GM12872 (cell line): ENCODE measurements around the gene PTGDR2.

Experiments
- TF ChIP-seq, protein P1 (sequence below): IDR thresholded peaks from 3 replicates; pipeline ENCODE4 v1.5.1; 2011; ENCODE audit warnings: low read depth, mild to moderate bottlenecking, low read length, moderate library complexity; ENCODE audit not compliant: insufficient read depth

PTGDR2 gene

DNA sequence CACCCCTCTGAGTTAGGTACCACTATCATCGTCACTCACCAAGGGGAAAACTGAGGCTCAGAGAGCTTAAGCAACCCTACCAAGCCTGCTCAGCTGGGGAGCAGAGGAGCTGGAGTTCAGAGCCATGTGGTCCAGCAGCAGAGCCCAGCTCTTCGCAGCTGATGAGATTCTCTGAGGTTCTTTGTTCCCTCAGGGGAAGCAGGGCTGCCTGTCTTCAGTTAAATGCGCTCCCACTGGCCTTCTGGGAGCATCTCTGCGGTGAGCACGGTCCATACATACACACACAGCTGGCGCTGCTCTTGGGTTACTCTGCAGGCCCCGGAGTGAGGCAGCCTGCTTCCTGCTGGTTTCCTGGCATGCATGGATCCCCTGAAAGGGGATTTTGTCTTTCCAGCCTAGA, 5.2 kb upstream of the PTGDR2 start:
- TF ChIP-seq, protein P1, sequence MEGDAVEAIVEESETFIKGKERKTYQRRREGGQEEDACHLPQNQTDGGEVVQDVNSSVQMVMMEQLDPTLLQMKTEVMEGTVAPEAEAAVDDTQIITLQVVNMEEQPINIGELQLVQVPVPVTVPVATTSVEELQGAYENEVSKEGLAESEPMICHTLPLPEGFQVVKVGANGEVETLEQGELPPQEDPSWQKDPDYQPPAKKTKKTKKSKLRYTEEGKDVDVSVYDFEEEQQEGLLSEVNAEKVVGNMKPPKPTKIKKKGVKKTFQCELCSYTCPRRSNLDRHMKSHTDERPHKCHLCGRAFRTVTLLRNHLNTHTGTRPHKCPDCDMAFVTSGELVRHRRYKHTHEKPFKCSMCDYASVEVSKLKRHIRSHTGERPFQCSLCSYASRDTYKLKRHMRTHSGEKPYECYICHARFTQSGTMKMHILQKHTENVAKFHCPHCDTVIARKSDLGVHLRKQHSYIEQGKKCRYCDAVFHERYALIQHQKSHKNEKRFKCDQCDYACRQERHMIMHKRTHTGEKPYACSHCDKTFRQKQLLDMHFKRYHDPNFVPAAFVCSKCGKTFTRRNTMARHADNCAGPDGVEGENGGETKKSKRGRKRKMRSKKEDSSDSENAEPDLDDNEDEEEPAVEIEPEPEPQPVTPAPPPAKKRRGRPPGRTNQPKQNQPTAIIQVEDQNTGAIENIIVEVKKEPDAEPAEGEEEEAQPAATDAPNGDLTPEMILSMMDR = no peak

DNA sequence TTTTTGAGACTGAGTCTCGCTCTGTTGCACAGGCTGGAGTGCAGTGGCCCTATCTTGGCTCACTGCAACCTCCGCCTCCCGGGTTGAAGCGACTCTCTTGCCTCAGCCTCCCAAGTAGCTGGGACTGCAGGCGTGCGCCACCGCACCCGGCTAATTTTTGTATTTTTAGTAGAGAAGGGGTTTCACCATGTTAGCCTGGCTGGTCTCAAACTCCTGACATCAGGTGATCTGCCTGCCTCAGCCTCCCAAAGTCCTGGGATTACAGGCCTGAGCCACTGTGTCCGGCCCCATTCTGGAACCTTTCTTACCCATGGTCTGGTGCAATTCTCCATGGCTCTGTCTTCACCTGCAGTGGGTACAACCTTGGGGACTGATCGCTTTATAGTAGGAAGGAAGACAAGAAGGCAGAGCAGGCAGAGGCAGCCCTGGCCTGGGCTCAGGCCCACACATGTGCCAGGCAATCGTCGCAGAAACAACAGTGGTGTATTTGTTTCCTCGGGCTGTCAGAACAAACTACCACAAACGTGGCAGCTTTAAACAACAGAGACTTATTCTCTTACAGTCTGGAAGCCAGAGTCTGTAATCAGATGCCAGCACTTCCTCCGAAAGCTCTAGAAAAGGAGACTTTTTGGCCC, 4.0 kb upstream of the PTGDR2 start:
- TF ChIP-seq, protein P1 = no peak

DNA sequence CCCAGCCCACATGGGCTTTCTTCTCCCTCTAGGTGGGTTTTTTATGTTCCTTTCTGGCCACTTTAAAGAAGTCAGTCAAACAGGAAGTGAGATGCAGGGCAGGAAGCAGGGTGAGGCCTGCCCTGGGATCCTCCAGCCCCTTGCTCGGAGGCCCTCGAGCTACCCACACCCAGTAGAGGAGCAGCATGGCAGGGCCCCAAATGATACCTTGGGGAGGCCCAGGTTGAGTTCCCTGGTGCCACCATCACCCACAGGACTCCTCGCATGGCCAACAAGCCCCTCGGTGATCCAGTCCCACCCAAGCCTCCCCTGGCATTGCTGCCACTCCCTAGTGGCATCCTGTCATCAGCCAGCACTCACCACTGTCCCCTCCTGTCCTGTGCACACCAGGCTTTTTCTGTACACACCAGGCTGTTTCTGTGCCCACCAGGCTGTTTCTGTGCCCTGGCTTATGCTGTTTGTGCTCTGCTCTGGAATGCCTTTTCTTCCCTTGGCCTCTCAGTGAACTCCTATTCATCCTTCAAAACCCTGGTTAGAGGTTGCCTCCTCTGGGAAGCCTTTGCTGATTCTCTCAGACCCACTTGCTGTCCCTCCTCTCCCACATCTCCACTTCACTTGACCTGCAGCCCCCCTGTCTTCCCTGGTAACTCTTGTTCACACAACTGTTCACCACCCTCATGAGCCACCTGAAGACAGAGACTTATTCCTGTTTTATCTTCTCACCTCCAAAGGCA, 3.1 kb upstream of the PTGDR2 start:
- TF ChIP-seq, protein P1 = no peak

DNA sequence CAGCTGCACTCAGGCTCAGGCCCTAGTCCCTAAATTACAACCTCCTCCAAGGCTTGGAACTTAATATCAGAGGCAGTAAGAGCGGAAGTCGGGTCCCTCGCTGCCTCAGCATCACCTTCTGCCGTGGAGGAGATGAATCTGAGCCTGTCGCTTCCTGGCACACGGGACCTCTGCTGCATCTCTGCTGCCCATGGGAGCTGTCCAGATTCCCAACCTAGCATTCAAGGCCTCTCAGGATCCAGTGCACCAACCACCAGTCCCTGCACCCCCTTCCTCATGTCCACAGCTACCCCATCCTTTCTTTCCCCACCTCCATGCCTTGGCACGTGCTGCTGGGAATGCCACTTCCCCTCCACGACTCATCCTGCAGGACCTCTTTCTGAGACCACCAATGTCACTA, 2.5 kb upstream of the PTGDR2 start:
- TF ChIP-seq, protein P1 = no peak

DNA sequence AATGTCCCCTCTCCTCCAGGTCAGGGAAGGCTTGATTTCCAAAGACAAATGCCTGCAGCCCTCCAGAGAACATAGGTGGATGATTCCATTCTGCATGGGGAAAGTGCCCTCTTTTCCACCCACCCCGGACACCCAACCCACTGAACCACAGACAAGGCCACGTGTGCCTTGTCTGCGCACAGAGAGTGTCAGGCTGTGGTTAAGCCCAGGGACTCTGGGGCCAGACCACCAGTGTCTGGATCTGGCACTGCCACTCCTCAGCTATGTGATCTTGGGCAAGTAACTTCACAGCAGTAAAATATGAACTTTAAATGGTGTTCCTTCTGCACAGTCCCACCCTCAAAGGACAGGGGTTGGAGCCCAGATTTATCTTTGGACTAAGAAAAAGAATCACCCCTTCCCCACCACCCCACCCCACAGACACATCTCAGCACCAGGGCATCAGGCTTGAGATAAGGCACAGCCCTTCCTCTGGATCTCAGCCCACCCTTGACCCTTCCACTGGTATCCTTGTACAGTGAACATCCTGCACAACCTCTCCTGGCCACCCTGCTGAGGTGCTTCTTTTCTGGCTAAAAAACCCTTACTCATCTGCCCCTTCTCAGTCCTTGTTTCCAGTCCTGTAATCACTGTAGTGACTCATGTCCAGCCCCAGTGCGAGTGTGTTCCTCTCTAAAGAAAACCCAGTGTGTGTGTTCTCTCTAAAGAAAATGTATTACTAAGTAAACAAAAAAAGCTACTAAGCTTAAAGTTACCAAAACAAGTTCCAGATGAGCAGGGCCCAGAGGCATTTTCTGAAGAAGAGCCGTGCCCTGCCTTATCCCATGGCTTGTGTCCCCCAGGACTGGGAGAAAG, 1.9 kb upstream of the PTGDR2 start:
- TF ChIP-seq, protein P1 = no peak

DNA sequence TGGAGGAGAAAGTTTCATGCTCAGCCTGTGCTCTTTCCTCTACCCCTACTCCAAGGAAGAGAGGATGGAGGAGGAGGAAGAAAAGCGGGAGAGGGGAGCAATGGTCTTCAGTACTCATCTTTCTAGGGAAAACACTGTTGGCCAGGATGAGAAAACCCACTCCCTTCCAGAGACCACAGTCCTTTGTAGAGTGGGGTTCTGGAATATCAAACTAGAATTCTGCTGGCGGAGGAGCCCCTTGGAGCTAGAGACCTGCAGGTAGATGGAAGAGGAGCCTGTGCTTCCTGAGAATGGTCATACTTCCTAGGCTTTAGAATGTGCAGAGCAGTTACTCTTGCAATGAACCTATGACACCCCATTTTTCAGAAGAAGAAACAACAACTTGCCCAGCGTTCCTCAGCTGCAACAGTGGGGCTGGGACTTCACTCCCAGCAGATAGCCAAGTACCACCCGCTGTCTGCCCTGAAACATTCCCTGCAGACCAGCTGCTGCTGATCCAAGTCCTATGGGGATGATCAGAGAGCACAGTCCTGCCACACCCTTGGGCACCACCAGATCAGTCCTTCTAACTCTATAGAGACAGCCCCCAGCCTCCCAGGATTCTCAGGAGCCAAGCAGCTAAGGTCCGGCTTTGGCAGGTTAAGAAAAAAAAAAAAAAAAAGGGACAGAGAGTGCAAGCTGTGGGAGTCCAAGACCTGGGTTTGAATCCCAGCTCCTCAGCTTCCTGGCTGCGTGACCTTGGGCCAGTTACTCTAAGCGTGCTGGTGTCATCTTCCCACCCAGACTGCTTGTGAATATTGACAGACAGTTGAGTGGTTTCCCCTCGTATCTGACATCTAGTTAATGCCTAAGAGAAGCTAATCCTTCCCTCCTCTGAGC, 664 bp downstream of the PTGDR2 start:
- TF ChIP-seq, protein P1 = no peak
